Stimulated activated CD4-positive, alpha-beta T cell treated with anti-CD3 and anti-CD28 coated beads, Interleukin-4, amount 100 ng/mL, for 4 hours (primary cell): ENCODE results near the gene ALMS1.
"Not testable (repeated sequence)": the region's sequence is repeated elsewhere in the genome, so short reads cannot be mapped to it uniquely, and the experiment has no call there.

Experiments
- DNase-seq, 2 experiments: peaks; one replicate each; pipeline ENCODE4 v3.0.0-alpha.2; 2020

Gene ALMS1

GRCh38 chr2:73385504-73386341, at the start of gene ALMS1:
ALMS1 (plus strand) TSS chr2:73385836; CDS start chr2:73385869, 33 bp downstream.
- DNase-seq: peak; percentile 83 to 90

- DNase-seq: no peak
Observed at GRCh38 chr2:73337828-73338227, 47.8 kb upstream of the ALMS1 start.

- no peak for DNase-seq
Observed at GRCh38 chr2:73339201-73339600, 46.4 kb upstream of the ALMS1 start.

GRCh38 chr2:73341039-73341438, 44.6 kb upstream of the ALMS1 start:
- no peak for DNase-seq

- DNase-seq: no peak
Observed at GRCh38 chr2:73343992-73344391, 41.6 kb upstream of the ALMS1 start.

- not testable (repeated sequence) for DNase-seq
Observed at GRCh38 chr2:73344747-73345146, 40.9 kb upstream of the ALMS1 start.

DNA sequence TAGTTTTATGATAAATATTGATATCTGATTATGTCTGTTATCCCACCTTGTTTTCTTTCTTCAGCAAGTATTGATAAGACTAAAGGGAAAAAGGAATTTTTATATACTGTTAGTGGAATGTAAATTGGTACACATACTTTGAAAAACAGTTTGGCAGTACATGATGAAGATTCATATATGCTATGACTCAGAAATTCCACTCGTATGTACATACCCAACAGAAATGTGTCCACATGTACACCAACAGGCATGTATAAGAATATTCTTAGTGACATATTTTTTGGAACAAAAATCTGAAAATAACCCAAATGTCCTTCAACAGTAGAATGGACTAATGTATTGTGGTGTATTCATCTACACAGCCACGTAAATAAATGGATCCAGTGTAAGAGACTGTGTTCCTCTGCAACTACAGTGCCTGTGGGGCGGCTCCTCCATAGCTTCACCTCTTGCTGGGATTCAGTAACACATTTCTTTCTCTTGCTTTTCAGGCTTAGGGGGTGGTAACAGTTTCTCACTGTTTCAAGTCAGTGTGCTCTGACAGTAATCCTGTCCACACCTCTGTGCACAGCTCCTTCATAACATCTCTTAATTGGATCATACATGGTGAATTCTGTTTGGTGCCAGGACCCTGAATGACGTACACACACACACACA, 35.5 kb upstream of the ALMS1 start:
- no peak for DNase-seq

DNA sequence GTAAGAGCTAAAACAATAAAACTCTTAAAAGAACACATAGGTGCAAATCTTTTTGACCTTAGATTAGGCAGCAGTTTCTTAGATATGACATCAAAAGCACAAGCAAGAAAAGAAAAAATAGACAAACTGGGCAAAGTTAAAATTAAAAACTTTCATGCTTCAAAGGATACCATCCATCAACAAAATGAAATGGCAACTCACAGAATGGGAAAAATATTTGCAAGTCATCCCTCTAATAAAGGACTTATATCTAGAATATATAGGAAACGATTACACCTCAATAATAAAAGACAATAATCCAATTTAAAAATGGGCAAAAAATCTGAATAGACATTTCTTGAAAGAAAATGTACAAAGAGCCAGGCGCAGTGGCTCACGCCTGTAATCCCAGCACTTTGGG, 29.5 kb upstream of the ALMS1 start:
- DNase-seq: no peak

- no peak for DNase-seq
Observed at GRCh38 chr2:73359915-73360697, 25.5 kb upstream of the ALMS1 start.

DNA sequence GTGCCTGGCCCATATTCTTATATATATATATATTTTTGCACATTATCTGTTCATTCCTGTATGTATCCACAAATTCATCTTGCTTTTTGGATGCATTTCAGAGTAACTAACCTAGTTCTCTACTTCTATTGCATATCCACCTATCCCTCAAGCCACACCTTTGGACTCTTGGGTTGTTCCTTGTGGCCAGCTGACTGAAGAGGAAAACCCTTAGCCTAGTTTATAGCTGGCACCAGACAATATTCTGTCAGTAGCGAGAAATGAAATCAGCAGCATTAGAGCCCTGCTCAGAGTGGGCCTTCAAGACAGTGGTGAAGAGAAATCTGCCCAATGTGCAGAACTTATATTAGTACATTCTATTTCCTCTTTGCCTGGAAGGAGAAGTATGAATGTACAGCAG, 19.6 kb upstream of the ALMS1 start:
- no peak for DNase-seq

DNA sequence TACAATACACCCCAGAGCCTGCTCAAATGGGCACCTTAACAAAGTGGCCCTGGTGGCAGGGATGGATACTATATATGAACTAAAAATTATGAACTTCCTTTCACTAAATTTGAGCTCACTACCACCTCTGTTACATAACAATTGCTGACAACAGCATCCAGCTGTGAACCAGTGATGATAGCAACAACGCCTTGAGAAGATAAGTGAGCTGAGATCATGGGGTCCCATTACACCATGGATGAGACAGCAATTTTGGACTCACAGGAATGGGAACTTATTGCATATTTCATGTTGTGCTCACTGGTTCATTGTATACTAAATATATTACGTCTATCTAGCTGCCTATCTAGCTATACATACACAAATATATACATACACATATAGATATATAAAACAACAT, 16.9 kb upstream of the ALMS1 start:
- DNase-seq: no peak

- DNase-seq: no peak
Observed at GRCh38 chr2:73370348-73370747, 15.3 kb upstream of the ALMS1 start.

DNA sequence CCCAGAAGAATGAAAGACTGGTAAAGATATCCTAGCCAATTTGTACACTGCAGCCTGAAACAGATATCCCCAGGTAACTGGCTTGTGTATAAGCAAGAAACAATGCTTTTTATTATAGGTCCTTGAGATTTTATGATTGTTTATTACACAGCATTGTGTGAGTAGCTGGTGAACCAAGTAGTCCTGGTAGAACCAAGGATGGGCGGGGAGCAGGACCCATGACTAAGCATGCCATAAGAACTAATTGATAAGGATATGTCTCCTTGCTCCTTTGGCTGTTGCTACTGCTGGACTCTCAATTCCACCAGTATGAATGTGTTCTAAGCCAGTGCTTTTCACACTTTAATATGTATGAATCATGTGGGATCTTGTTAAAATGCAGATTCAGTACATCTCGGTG, 12.3 kb upstream of the ALMS1 start:
- no peak for DNase-seq

DNA sequence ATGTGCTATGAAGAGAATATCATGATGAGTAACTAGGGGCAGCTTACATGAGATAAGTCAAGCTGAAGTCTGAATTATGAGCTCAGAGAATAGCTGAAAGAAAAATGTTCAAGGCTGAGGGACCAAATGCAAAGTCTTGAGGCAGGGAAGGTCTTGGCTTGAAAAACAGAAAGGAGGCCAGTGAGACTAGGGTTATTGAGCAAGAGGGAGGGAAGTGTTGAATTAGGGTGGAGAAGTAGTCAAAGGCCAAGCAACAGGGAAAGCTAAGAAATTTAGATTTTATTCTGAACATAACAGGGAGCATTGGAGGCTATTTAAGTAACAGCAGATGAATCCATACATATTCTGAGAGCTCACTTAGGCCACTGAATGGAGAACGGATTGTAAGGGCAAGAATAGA, 11.4 kb upstream of the ALMS1 start:
- DNase-seq: no peak

- DNase-seq: no peak
Observed at GRCh38 chr2:73376681-73377080, 9.0 kb upstream of the ALMS1 start.

DNA sequence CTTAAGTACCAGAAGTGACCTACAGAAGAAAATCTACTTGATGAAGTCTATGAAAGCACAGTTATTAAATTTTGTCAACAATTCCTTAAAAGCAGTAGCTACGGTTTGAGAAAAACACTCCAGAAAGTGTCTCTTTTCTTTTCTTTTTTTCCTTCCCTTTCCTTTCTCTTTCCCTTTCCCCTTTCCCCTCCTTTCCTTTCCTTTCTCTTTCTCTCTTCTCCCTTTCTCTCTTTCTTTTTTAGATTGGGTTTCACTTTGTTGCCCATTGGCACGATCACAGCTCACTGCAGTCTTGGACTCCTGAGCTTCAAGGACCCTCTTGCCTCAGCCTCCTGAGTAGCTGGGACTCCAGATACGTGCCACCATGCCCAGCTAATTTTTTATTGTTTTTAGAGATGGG, 2.6 kb upstream of the ALMS1 start:
- no peak for DNase-seq

GRCh38 chr2:73385123-73385503, 523 bp upstream of the ALMS1 start:
- DNase-seq: no peak

- no peak for DNase-seq
Observed at GRCh38 chr2:73386342-73386868, 769 bp downstream of the ALMS1 start.

DNA sequence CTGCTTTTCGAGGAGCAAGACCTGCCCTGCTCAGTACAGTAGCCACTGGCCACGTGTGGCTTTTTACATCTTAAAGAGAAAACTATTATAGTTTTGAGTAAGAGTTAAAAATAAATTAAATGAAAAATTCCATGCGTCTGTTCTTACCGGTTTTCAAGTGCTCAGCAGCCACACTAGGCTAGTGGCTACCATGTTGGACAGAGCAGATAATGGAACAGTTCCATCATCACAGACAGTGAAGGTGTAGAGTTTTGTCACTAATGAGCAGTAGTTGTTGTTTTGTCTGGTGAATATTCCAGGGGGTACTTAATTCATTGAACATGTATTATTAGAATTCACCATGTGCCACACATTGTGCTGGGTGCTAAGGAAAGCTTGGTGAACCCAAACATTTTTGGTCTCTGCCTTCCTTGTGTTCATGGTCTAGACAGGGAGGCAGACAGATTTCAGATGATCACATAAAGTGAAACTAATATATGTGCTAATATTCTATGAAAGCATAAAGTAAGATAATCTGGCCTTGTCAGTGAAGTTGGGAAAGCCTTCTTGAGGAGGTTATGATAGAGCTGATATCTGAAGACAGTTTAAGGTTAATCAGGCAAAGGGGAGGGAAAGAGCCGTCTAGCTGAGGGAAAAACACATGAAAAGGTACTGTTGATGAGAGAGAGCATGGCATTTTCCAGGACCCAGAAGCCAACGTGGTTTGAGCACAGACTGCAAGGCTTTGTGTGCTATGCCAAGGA, 1.4 kb downstream of the ALMS1 start:
- DNase-seq: no peak

DNA sequence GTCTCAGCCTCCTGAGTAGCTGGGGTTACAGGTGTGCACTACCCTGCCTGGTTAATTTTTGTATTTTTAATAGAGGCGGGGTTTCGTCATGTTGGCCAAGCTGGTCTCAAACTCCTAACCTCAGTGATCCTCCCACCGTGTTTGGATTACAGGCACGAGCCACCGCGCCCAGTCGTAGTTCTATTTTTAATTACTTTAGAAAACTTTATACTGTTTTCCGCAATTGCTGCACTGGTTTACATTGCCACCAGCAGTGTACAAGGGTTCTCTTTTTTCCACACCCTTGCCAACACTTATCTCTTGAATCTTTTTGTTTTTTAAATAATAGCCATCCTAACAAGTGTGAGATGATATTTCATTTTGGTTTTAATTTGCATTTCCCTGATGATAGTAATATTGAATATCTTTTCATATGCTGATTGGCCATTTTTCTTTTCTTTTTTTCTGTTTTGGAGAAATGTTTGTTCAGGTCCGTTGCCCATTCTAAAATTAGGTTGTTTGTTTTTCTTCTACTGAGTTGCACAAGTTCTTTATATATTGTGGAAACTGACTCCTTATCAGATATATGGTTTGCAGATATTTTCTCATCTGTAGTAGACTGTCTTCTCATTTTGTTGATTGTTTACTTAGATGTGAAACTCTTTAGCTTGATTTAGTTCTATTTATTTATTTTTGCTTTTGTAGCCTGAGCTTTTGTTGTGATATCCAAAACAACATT, 16.9 kb downstream of the ALMS1 start:
- DNase-seq: no peak

DNA sequence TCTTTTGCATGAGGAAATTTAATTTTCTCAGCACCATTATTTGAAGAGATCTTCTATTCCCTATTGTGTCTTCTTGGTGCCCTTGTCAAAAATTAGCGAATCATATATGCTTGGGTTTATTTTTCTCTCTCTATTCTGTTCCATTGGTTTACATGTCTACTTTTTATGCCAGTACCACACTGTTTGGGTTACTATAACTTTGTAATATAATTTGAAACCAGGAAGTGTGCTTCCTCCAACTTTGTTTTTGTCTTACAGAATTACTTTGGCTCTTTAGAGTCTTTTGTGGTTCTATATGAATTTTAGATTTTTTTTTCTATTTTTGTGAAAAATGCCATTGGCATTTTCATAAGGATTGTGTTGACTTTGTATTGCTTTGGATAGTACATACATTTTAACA, 17.6 kb downstream of the ALMS1 start:
- no peak for DNase-seq

DNA sequence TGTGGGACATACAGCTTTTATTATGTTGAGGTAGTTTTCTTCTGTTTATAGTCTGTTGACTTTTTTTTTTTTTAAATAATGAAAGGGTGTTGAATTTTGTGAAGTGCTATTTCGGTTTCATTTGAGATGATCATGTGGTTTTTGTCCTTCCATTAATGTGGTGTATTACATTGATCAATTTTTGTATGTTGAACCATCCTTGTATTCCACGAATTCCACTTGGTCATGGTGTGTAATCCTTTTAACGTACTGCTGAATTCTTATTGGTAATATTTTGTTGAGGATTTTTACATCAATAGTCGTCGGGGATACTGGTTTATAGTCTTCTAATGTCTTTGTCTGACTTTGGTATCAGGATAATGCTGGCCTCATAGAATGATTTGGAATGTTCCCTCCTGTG, 18.8 kb downstream of the ALMS1 start:
- no peak for DNase-seq
